ENCODE measurements around the gene THUMPD1. TPM values are rescaled to one million over a fixed set of nuclear protein-coding genes. Genes with fewer than 3 reads are reported as not detected.

The THUMPD1 gene
- total RNA-seq, 3 donors from 2014 or later (not counting 1 experiment from before 2014, with no cell fraction given), result 86.1 to 92.2 (median 87.1) TPM

- no peaks in the 10 kb centered on the region for H3K27me3 ChIP-seq (ENCODE audit: control insufficient read depth, insufficient read depth, low read length)
- no peak overlapping the region for H3K27ac Mint-ChIP-seq
- H3K4me1 ChIP-seq (ENCODE audit: control insufficient read depth, insufficient read depth, low read length), result peaks cover 10% of the 10 kb centered on the region
- H3K4me3 ChIP-seq (ENCODE audit: low read length), result no peak overlapping the region
- no peaks in the 10 kb centered on the region for H3K9me3 Mint-ChIP-seq
- TF ChIP-seq CTCF (IDR thresholded peaks at IDR 0.05), result no peak
- 100% methylated on average over 1 of the region's 1 CpG for WGBS (ENCODE audit: insufficient coverage)
- DNase-seq (no peak), ATAC-seq (no peak)
- peaks cover 53% of the 10 kb centered on the region for H3K36me3 ChIP-seq (ENCODE audit: control insufficient read depth, insufficient read depth, low read length)
- no peaks in the 10 kb centered on the region for H3K9me3 ChIP-seq (ENCODE audit: control insufficient read depth, insufficient read depth, low read length)
- no peak overlapping the region for H3K4me3 Mint-ChIP-seq
- H3K27me3 Mint-ChIP-seq (ENCODE audit: low read depth in 2 of 2), result no peaks in the 10 kb centered on the region
- intact Hi-C loops (cut with micrococcal nuclease), result no loop called here
- peaks cover 28% of the 10 kb centered on the region for H3K36me3 Mint-ChIP-seq
- no peak overlapping the region for H3K27ac ChIP-seq (ENCODE audit: low read length)
- H3K4me1 Mint-ChIP-seq, result peaks cover 17 to 18% of the 10 kb centered on the region in 2 donors
Observed at GRCh38 chr16:20735490-20735889, 6.1 kb downstream of the THUMPD1 start.

- Histone ChIP-seq H3K36me3 (ENCODE audit: control insufficient read depth, insufficient read depth, low read length) (peaks cover 53% of the 10 kb centered on the region), H3K27ac (ENCODE audit: low read length) (no peak overlapping the region), H3K9me3 (ENCODE audit: control insufficient read depth, insufficient read depth, low read length) (no peaks in the 10 kb centered on the region), H3K4me1 (ENCODE audit: control insufficient read depth, insufficient read depth, low read length) (peaks cover 3% of the 10 kb centered on the region), H3K27me3 (ENCODE audit: control insufficient read depth, insufficient read depth, low read length) (no peaks in the 10 kb centered on the region), H3K4me3 (ENCODE audit: low read length) (no peak overlapping the region)
- Mint-ChIP-seq H3K27ac (peak overlapping the region in 1 of 2 donors; percentile 36), H3K27me3 (ENCODE audit: low read depth in 2 of 2) (no peaks in the 10 kb centered on the region), H3K9me3 (no peaks in the 10 kb centered on the region), H3K36me3 (peaks cover 28% of the 10 kb centered on the region), H3K4me1 (peaks cover 10 to 11% of the 10 kb centered on the region in 2 donors), H3K4me3 (no peak overlapping the region)
- ATAC-seq, result no peak
- no peak for TF ChIP-seq CTCF (IDR thresholded peaks at IDR 0.05)
- intact Hi-C loops (cut with micrococcal nuclease), result no loop called here
- DNase-seq, result no peak
- 72% methylated on average over 3 of the region's 3 CpGs for WGBS (ENCODE audit: insufficient coverage)
Observed at GRCh38 chr16:20734782-20735181, 6.8 kb downstream of the THUMPD1 start.

GRCh38 chr16:20734056-20734455 lies 7.6 kb downstream of the THUMPD1 start:
- 100% methylated on average over 3 of the region's 3 CpGs for WGBS (ENCODE audit: insufficient coverage)
- H3K4me3 Mint-ChIP-seq, result no peak overlapping the region
- ATAC-seq, result no peak
- no peaks in the 10 kb centered on the region for H3K27me3 Mint-ChIP-seq (ENCODE audit: low read depth in 2 of 2)
- intact Hi-C loops (cut with micrococcal nuclease), result no loop called here
- Histone ChIP-seq H3K36me3 (ENCODE audit: control insufficient read depth, insufficient read depth, low read length) (peaks cover 50% of the 10 kb centered on the region), H3K27ac (ENCODE audit: low read length) (no peak overlapping the region), H3K9me3 (ENCODE audit: control insufficient read depth, insufficient read depth, low read length) (no peaks in the 10 kb centered on the region), H3K4me1 (ENCODE audit: control insufficient read depth, insufficient read depth, low read length) (no peaks in the 10 kb centered on the region), H3K4me3 (ENCODE audit: low read length) (no peak overlapping the region), H3K27me3 (ENCODE audit: control insufficient read depth, insufficient read depth, low read length) (no peaks in the 10 kb centered on the region)
- H3K4me1 Mint-ChIP-seq, result peaks cover 9 to 11% of the 10 kb centered on the region in 2 donors
- H3K36me3 Mint-ChIP-seq, result peaks cover 28% of the 10 kb centered on the region
- no peak for TF ChIP-seq CTCF (IDR thresholded peaks at IDR 0.05)
- H3K27ac Mint-ChIP-seq, result peak overlapping the region in 1 of 2 donors; percentile 36
- no peak for DNase-seq
- H3K9me3 Mint-ChIP-seq, result no peaks in the 10 kb centered on the region

- no peak for DNase-seq
- Mint-ChIP-seq H3K27me3 (ENCODE audit: low read depth in 2 of 2) (no peaks in the 10 kb centered on the region), H3K27ac (no peak overlapping the region), H3K4me3 (no peak overlapping the region), H3K4me1 (no peaks in the 10 kb centered on the region), H3K9me3 (no peaks in the 10 kb centered on the region), H3K36me3 (peaks cover 4% of the 10 kb centered on the region)
- Histone ChIP-seq H3K4me3 (ENCODE audit: low read length) (no peak overlapping the region), H3K4me1 (ENCODE audit: control insufficient read depth, insufficient read depth, low read length) (no peaks in the 10 kb centered on the region), H3K9me3 (ENCODE audit: control insufficient read depth, insufficient read depth, low read length) (no peaks in the 10 kb centered on the region), H3K27ac (ENCODE audit: low read length) (no peak overlapping the region), H3K27me3 (ENCODE audit: control insufficient read depth, insufficient read depth, low read length) (no peaks in the 10 kb centered on the region), H3K36me3 (ENCODE audit: control insufficient read depth, insufficient read depth, low read length) (peaks cover 2% of the 10 kb centered on the region)
- WGBS (ENCODE audit: insufficient coverage), result 87% methylated on average over 3 of the region's 3 CpGs
- ATAC-seq, result no peak
- no peak for TF ChIP-seq CTCF (IDR thresholded peaks at IDR 0.05)
- intact Hi-C loops (cut with micrococcal nuclease), result no loop called here
Observed at GRCh38 chr16:20729141-20729540, 12.5 kb downstream of the THUMPD1 start.

All from natural killer cell (primary cell).